PFSK-1 (cell line): ENCODE results near the gene SLC18A2.

ENCODE experiments used
- FOXP2 ChIP-seq: optimal IDR thresholded peaks from 2 replicates; pipeline ENCODE3; 2011; ENCODE audit warnings: borderline replicate concordance, control low read depth, inconsistent platforms; ENCODE audit not compliant: insufficient read depth; ENCODE audit errors: extremely low read length, extremely low read depth
- POLR2AphosphoS5 ChIP-seq: IDR thresholded peaks from 2 replicates; pipeline ENCODE4 v1.6.1; 2012; ENCODE audit warnings: low read depth, mild to moderate bottlenecking, control low read depth, low read length, moderate library complexity
- SIN3A ChIP-seq: IDR thresholded peaks from 2 replicates; pipeline ENCODE4 v1.6.1; 2012; ENCODE audit warnings: mild to moderate bottlenecking, low read length, moderate library complexity, borderline replicate concordance; ENCODE audit not compliant: insufficient read depth
- TAF1 ChIP-seq: IDR thresholded peaks from 2 replicates; pipeline ENCODE4 v1.6.1; 2012; ENCODE audit warnings: low read length, control low read depth, borderline replicate concordance; ENCODE audit not compliant: insufficient read depth
- TF ChIP-seq, protein P1 (sequence below), 2 experiments: IDR thresholded peaks; 2 replicates each; pipeline versions ENCODE4 v1.6.1 to v1.8.0; 2011 to 2012; ENCODE audit warnings: low read depth in 2 of 2, low read length in 2 of 2, control low read depth in 1 of 2, inconsistent platforms in 1 of 2, mild to moderate bottlenecking in 1 of 2, moderate library complexity in 1 of 2; ENCODE audit not compliant: insufficient read depth in 1 of 2

GRCh38 chr10:117268907-117269306, 28.0 kb downstream of the SLC18A2 start:
- TF ChIP-seq TAF1 (no peak), POLR2AphosphoS5 (no peak), SIN3A (no peak), FOXP2 (no peak)
- TF ChIP-seq, protein P1, sequence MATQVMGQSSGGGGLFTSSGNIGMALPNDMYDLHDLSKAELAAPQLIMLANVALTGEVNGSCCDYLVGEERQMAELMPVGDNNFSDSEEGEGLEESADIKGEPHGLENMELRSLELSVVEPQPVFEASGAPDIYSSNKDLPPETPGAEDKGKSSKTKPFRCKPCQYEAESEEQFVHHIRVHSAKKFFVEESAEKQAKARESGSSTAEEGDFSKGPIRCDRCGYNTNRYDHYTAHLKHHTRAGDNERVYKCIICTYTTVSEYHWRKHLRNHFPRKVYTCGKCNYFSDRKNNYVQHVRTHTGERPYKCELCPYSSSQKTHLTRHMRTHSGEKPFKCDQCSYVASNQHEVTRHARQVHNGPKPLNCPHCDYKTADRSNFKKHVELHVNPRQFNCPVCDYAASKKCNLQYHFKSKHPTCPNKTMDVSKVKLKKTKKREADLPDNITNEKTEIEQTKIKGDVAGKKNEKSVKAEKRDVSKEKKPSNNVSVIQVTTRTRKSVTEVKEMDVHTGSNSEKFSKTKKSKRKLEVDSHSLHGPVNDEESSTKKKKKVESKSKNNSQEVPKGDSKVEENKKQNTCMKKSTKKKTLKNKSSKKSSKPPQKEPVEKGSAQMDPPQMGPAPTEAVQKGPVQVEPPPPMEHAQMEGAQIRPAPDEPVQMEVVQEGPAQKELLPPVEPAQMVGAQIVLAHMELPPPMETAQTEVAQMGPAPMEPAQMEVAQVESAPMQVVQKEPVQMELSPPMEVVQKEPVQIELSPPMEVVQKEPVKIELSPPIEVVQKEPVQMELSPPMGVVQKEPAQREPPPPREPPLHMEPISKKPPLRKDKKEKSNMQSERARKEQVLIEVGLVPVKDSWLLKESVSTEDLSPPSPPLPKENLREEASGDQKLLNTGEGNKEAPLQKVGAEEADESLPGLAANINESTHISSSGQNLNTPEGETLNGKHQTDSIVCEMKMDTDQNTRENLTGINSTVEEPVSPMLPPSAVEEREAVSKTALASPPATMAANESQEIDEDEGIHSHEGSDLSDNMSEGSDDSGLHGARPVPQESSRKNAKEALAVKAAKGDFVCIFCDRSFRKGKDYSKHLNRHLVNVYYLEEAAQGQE (IDR thresholded peaks at IDR 0.05; ENCODE audit: insufficient read depth in 1 of 2, low read depth in 2 of 2, low read length in 2 of 2) = no peak
